IMR-90 (cell line): ENCODE measurements around the gene SCGB1C1. TPM values are rescaled to one million over a fixed set of nuclear protein-coding genes. Genes with fewer than 3 reads are reported as not detected.

ENCODE experiments used
- ATAC-seq: fragments of 200-7000 bp; cut with Tn5 transposase; 2 replicates; pipeline ENCODE4 v1.9.1; 2020; ENCODE audit warnings: low read depth, mild to moderate bottlenecking, moderate library complexity
- BruUV-seq: library from RNA; stranded (reverse); fragments of 400-500 nt; replicated peaks from 2 replicates; lab custom pipeline; 2021; lab: Mats Ljungman, UMichigan
- CTCF ChIA-PET: fragments of 300-600 bp; formaldehyde crosslinking; extraction: SDS; loops from one replicate; lab custom pipeline; 2021; ENCODE audit warnings: antibody characterized with exemption; lab: Yijun Ruan, JAX
- POLR2A ChIA-PET: fragments of 300-600 bp; sonication (Branson Sonifier 250); formaldehyde crosslinking; loops from one replicate; lab custom pipeline; 2022; ENCODE audit warnings: antibody characterized with exemption; ENCODE audit not compliant: unreplicated experiment; lab: Charles Lee
- DNase-seq: peaks from one replicate; pipeline ENCODE4 v3.0.0; 2013
- H2AFZ ChIP-seq: replicated peaks from 2 replicates; pipeline ENCODE3; 2013; ENCODE audit warnings: low read length, mild to moderate bottlenecking; ENCODE audit not compliant: poor library complexity
- H2AK5ac ChIP-seq: 2 replicates; pipeline ENCODE4 v1.6.1; 2013; ENCODE audit warnings: low read depth, low read length, inconsistent platforms
- H2AK9ac ChIP-seq: replicated peaks from 2 replicates; pipeline ENCODE3; 2013; ENCODE audit warnings: mild to moderate bottlenecking, low read depth, low read length, moderate library complexity; ENCODE audit not compliant: poor library complexity
- H2BK120ac ChIP-seq: 2 replicates; pipeline ENCODE4 v1.6.1; 2013; ENCODE audit warnings: low read depth, low read length, inconsistent platforms
- H2BK15ac ChIP-seq: 3 replicates; pipeline ENCODE4 v1.6.1; 2013; ENCODE audit warnings: low read depth, low read length, inconsistent platforms
- H2BK20ac ChIP-seq: 2 replicates; pipeline ENCODE4 v1.6.1; 2013; ENCODE audit warnings: low read depth, mild to moderate bottlenecking, inconsistent platforms, low read length, moderate library complexity
- H2BK5ac ChIP-seq: 2 replicates; pipeline ENCODE4 v1.6.1; 2013; ENCODE audit warnings: mild to moderate bottlenecking, low read depth, low read length, inconsistent platforms; ENCODE audit not compliant: poor library complexity, severe bottlenecking
- H3K14ac ChIP-seq: replicated peaks from 2 replicates; pipeline ENCODE4 v1.6.1; 2013; ENCODE audit warnings: low read depth, low read length, inconsistent platforms
- H3K18ac ChIP-seq: 2 replicates; pipeline ENCODE4 v1.6.1; 2013; ENCODE audit warnings: low read depth, low read length, control low read depth
- H3K23ac ChIP-seq: 2 replicates; pipeline ENCODE4 v1.6.1; 2013; ENCODE audit warnings: low read depth, low read length, inconsistent platforms
- H3K27ac ChIP-seq: 2 replicates; pipeline ENCODE4 v1.5.1; 2013; ENCODE audit warnings: mild to moderate bottlenecking, control low read depth, low read length; ENCODE audit not compliant: insufficient read depth
- H3K27me3 ChIP-seq: 2 replicates; pipeline ENCODE4 v1.6.1; 2013; ENCODE audit warnings: low read length; ENCODE audit not compliant: control insufficient read depth, insufficient read depth
- H3K36me3 ChIP-seq: 2 replicates; pipeline ENCODE4 v1.6.1; 2013; ENCODE audit warnings: low read length, mixed read lengths; ENCODE audit not compliant: control insufficient read depth, insufficient read depth
- H3K4ac ChIP-seq: 2 replicates; pipeline ENCODE4 v1.6.1; 2013; ENCODE audit warnings: low read depth, low read length, inconsistent platforms
- H3K4me1 ChIP-seq: 2 replicates; pipeline ENCODE4 v1.6.1; 2013; ENCODE audit warnings: low read length, mixed read lengths; ENCODE audit not compliant: control insufficient read depth, insufficient read depth
- H3K4me2 ChIP-seq: 2 replicates; pipeline ENCODE4 v1.6.1; 2013; ENCODE audit warnings: low read depth, mild to moderate bottlenecking, control low read depth, low read length, moderate library complexity
- H3K4me3 ChIP-seq: 2 replicates; pipeline ENCODE4 v1.5.1; 2013; ENCODE audit warnings: low read depth, mild to moderate bottlenecking, control low read depth, low read length, moderate library complexity; ENCODE audit not compliant: insufficient read depth
- H3K56ac ChIP-seq: 2 replicates; pipeline ENCODE4 v1.6.1; 2013; ENCODE audit warnings: low read length, inconsistent platforms; ENCODE audit not compliant: insufficient read depth; ENCODE audit errors: extremely low read depth
- H3K79me1 ChIP-seq, 2 experiments: 2 replicates each; pipeline ENCODE4 v1.6.1; 2013; ENCODE audit warnings: low read length in 2 of 2, inconsistent platforms in 1 of 2, low read depth in 1 of 2
- H3K9ac ChIP-seq: 2 replicates; pipeline ENCODE4 v1.6.1; 2013; ENCODE audit warnings: low read depth, low read length, control low read depth
- H3K9me1 ChIP-seq: 2 replicates; pipeline ENCODE4 v1.6.1; 2013; ENCODE audit warnings: low read length, inconsistent platforms; ENCODE audit not compliant: insufficient read depth
- H3K9me3 ChIP-seq: 2 replicates; pipeline ENCODE4 v1.6.1; 2013; ENCODE audit warnings: low read length; ENCODE audit not compliant: control insufficient read depth, insufficient read depth
- H4K20me1 ChIP-seq: 2 replicates; pipeline ENCODE4 v1.6.1; 2013; ENCODE audit warnings: low read length, inconsistent platforms; ENCODE audit not compliant: insufficient read depth
- H4K5ac ChIP-seq: 2 replicates; pipeline ENCODE4 v1.6.1; 2013; ENCODE audit warnings: mild to moderate bottlenecking, low read depth, low read length, control low read depth
- H4K8ac ChIP-seq, 2 experiments: 2 replicates each; pipeline ENCODE4 v1.6.1; 2013; ENCODE audit warnings: low read depth in 2 of 2, low read length in 2 of 2, control low read depth in 1 of 2, inconsistent platforms in 1 of 2
- H4K91ac ChIP-seq: 2 replicates; pipeline ENCODE4 v1.6.1; 2013; ENCODE audit warnings: low read depth, low read length, inconsistent platforms; ENCODE audit not compliant: insufficient read depth
- BHLHE40 ChIP-seq: fragments of 150-350 bp; IDR thresholded peaks from 2 replicates; pipeline ENCODE4 v1.6.1; 2016; ENCODE audit warnings: mild to moderate bottlenecking, low read depth, low read length
- CEBPB ChIP-seq: IDR thresholded peaks from 2 replicates; pipeline ENCODE4 v1.6.1; 2012; ENCODE audit warnings: low read depth, low read length, improper control_type of control experiment
- FOS ChIP-seq: fragments of 150-350 bp; IDR thresholded peaks from 2 replicates; pipeline ENCODE4 v1.6.1; 2016; ENCODE audit warnings: low read depth, low read length
- MAZ ChIP-seq: IDR thresholded peaks from 2 replicates; pipeline ENCODE4 v1.6.1; 2012; ENCODE audit warnings: low read depth, mild to moderate bottlenecking, low read length, improper control_type of control experiment, moderate library complexity, borderline replicate concordance
- NFE2L2 ChIP-seq: fragments of 150-350 bp; IDR thresholded peaks from 2 replicates; pipeline ENCODE4 v1.6.1; 2016; ENCODE audit warnings: low read depth, mild to moderate bottlenecking, low read length
- POLR2A ChIP-seq: IDR thresholded peaks from 2 replicates; pipeline ENCODE4 v1.6.1; 2012; ENCODE audit warnings: mild to moderate bottlenecking, low read depth, low read length
- RCOR1 ChIP-seq: IDR thresholded peaks from 2 replicates; pipeline ENCODE4 v1.6.1; 2012; ENCODE audit warnings: mild to moderate bottlenecking, low read length, improper control_type of control experiment; ENCODE audit not compliant: insufficient replicate concordance
- RFX5 ChIP-seq: IDR thresholded peaks from 2 replicates; pipeline ENCODE4 v1.8.0; 2012; ENCODE audit warnings: low read depth, mild to moderate bottlenecking, low read length, moderate library complexity
- WGBS, 2 experiments: methylation state at CpG; one replicate each; pipeline versions ENCODE4 v1.1.5 to v1.1.7; 2013; ENCODE audit warnings: missing lambda C conversion rate in 2 of 2; ENCODE audit not compliant: insufficient read length in 1 of 2; ENCODE audit errors: extremely low coverage in 2 of 2; 5-methylcytosine and 5-hydroxymethylcytosine counted together
- dilution Hi-C: fragments of 300-500 bp; cut with HindIII; formaldehyde crosslinking; loops from one replicate; pipeline ENCODE4 v1.14.3; 2018; ENCODE audit warnings: low sequenced_read_pairs; ENCODE audit not compliant: unreplicated experiment
- in situ Hi-C: fragments of 300-500 bp; cut with MboI; formaldehyde crosslinking; loops from 3 replicates; pipeline ENCODE4 v1.14.3; 2019; ENCODE audit warnings: low sequenced_read_pairs, inconsistent platforms, mixed read lengths
- intact Hi-C: fragments of 100-400 bp; cut with micrococcal nuclease; formaldehyde crosslinking; loops from 2 replicates; pipeline ENCODE4 v1.10.0; 2022
- polyA plus RNA-seq, 3 experiments: library from polyadenylated mRNA; depleted of rRNA; stranded (reverse); fragments of >200 nt; gene quantifications; 2 replicates each; pipeline ENCODE4 v1.2.3, GENCODE V29; 2012; ENCODE audit warnings: low replicate concordance in 1 of 3
- total RNA-seq: library from RNA; depleted of rRNA; stranded (reverse); fragments of >200 nt; gene quantifications from 2 replicates; pipeline ENCODE4 v1.2.3, GENCODE V29; 2012

Gene SCGB1C1
- total and polyA plus RNA-seq, 2 of the 4 experiments (the other 2 are of a cell fraction) = not detected

GRCh38 chr11:227824-228379, 35.0 kb downstream of the SCGB1C1 start:
- no peak overlapping the region for H2AK5ac ChIP-seq
- intact Hi-C loops = no loop called here
- DNase-seq (no peak), ATAC-seq (no peak)
- in situ Hi-C loops = loop anchor here (10.0 kb wide), 1 partner anchor 57 kb away; the partner anchor contains the start of gene PGGHG
- H3K27me3 ChIP-seq = no peaks in the 10 kb centered on the region
- H3K14ac ChIP-seq = no peak overlapping the region
- H3K9me1 ChIP-seq = no peaks in the 10 kb centered on the region
- no peak overlapping the region for H3K4me2 ChIP-seq
- no peak overlapping the region for H2BK20ac ChIP-seq
- H3K4me3 ChIP-seq = no peak overlapping the region
- H2BK5ac ChIP-seq = no peak overlapping the region
- dilution Hi-C loops = no loop called here
- H4K8ac ChIP-seq = no peak overlapping the region
- H4K20me1 ChIP-seq = peaks cover 3% of the 10 kb centered on the region; the same call in 1 of the 2 replicates
- TF ChIP-seq POLR2A (no peak), FOS (no peak), RFX5 (no peak), RCOR1 (no peak), CEBPB (no peak), MAZ (no peak), BHLHE40 (no peak), NFE2L2 (no peak)
- CTCF ChIA-PET = interaction anchor here (0.7 kb wide), 1 partner anchor 12 kb away, joined by 3 read pairs; no protein-coding TSS in a partner anchor
- no peak overlapping the region for H2BK120ac ChIP-seq
- H3K9ac ChIP-seq = no peak overlapping the region
- no peak overlapping the region for H3K56ac ChIP-seq
- no peaks in the 10 kb centered on the region for H3K9me3 ChIP-seq
- H2BK15ac ChIP-seq = no peak overlapping the region
- H2AK9ac ChIP-seq = no peak overlapping the region
- no peak overlapping the region for H4K5ac ChIP-seq
- POLR2A ChIA-PET = no interaction called here
- peaks cover 8 to 30% of the 10 kb centered on the region in 2 experiments; a peak in 3 of 4 replicates for H3K79me1 ChIP-seq
- WGBS, 2 experiments = 67% methylated on average over 2 of the region's 6 CpGs; no CpG with 5 or more reads in 1 of the 2 experiments
- no peak overlapping the region for H3K23ac ChIP-seq
- no peak overlapping the region for H3K18ac ChIP-seq
- H3K36me3 ChIP-seq = peaks cover 3% of the 10 kb centered on the region; the same call in 1 of the 2 replicates
- no TSS peak for BruUV-seq
- H4K91ac ChIP-seq = no peak overlapping the region
- no peak overlapping the region for H2AFZ ChIP-seq
- H3K4me1 ChIP-seq = peaks cover 3% of the 10 kb centered on the region; the same call in 1 of the 2 replicates
- no peak overlapping the region for H3K4ac ChIP-seq
- no peak overlapping the region for H3K27ac ChIP-seq
